K562 (cell line): Measurements from ENCODE around the gene BLOC1S4. TPM values are rescaled to one million over a fixed set of nuclear protein-coding genes. Genes with fewer than 3 reads are reported as not detected.

Source experiments
- CREB5 ChIP-seq: fragments of 250-450 bp; sonication (Bioruptor Pico); IDR thresholded peaks from 2 replicates; pipeline ENCODE4 v1.5.0; 2020; ENCODE audit warnings: mild to moderate bottlenecking
- DACH1 ChIP-seq: fragments of 450-650 bp; IDR thresholded peaks from 2 replicates; pipeline ENCODE4 v1.6.1; 2018; ENCODE audit not compliant: partially characterized antibody
- ESRRA ChIP-seq: fragments of 450-650 bp; IDR thresholded peaks from 2 replicates; pipeline ENCODE4 v1.6.1; 2014; ENCODE audit warnings: low read depth, mild to moderate bottlenecking, moderate library complexity, borderline replicate concordance
- FOSL1 ChIP-seq: fragments of 200-800 bp; sonication (Bioruptor generic); conservative IDR thresholded peaks from 2 replicates; pipeline ENCODE4 v1.6.1; 2016; ENCODE audit warnings: missing genetic modification characterization, missing compliant biosample characterization
- HNRNPH1 ChIP-seq: fragments of 200-400 bp; formaldehyde crosslinking; optimal IDR thresholded peaks from 2 replicates; pipeline ENCODE3; 2017; ENCODE audit warnings: low read depth, mild to moderate bottlenecking, low read length, moderate library complexity
- KDM5B ChIP-seq: fragments of 200-600 bp; sonication (generic); IDR thresholded peaks from 2 replicates; pipeline ENCODE4 v1.6.1; 2012; ENCODE audit warnings: low read depth, mild to moderate bottlenecking, moderate library complexity, low read length, control low read depth, inconsistent platforms; ENCODE audit not compliant: insufficient replicate concordance
- MCM5 ChIP-seq: fragments of 450-650 bp; IDR thresholded peaks from 2 replicates; pipeline ENCODE4 v1.6.1; 2016; ENCODE audit warnings: low read depth
- PPARD ChIP-seq: fragments of 250-450 bp; sonication (Bioruptor Pico); IDR thresholded peaks from 2 replicates; pipeline ENCODE4 v1.8.0; 2022; ENCODE audit warnings: inconsistent platforms, mild to moderate bottlenecking, moderate library complexity
- PURB ChIP-seq: sonication (generic); formaldehyde crosslinking; IDR thresholded peaks from 2 replicates; pipeline ENCODE4 v1.9.0; 2021; ENCODE audit warnings: low read depth, mild to moderate bottlenecking, missing genetic modification reagents
- RBBP5 ChIP-seq: fragments of 200-600 bp; sonication (generic); IDR thresholded peaks from 2 replicates; pipeline ENCODE4 v1.6.1; 2012; ENCODE audit warnings: borderline replicate concordance, mild to moderate bottlenecking, low read length, control low read depth, inconsistent platforms; ENCODE audit not compliant: insufficient read depth, poor library complexity, severe bottlenecking
- SAP30 ChIP-seq: fragments of 200-600 bp; sonication (generic); IDR thresholded peaks from 2 replicates; pipeline ENCODE4 v1.6.1; 2012; ENCODE audit warnings: borderline replicate concordance, low read depth, mild to moderate bottlenecking, moderate library complexity, low read length, control low read depth, inconsistent platforms; ENCODE audit not compliant: insufficient read depth, poor library complexity, severe bottlenecking
- SIN3A ChIP-seq, 2 experiments: fragments of 150-350 bp in 1 of 2; IDR thresholded peaks; 2 replicates each; pipeline ENCODE4 v1.6.1; 2011 to 2016; ENCODE audit warnings: borderline replicate concordance in 2 of 2, low read depth in 2 of 2, low read length in 2 of 2, mild to moderate bottlenecking in 2 of 2, moderate library complexity in 2 of 2; ENCODE audit not compliant: control insufficient read depth in 1 of 2
- TCF3 ChIP-seq: sonication (generic); formaldehyde crosslinking; IDR thresholded peaks from 2 replicates; pipeline ENCODE4 v1.4.0; 2020; ENCODE audit warnings: mild to moderate bottlenecking, missing genetic modification reagents
- ZNF232 ChIP-seq: sonication (generic); formaldehyde crosslinking; IDR thresholded peaks from 2 replicates; pipeline ENCODE4 v1.8.0; 2022; ENCODE audit warnings: mild to moderate bottlenecking, missing genetic modification reagents
- ZNF239 ChIP-seq: fragments of 250-450 bp; sonication (Bioruptor Pico); IDR thresholded peaks from 2 replicates; pipeline ENCODE4 v1.4.0; 2020; ENCODE audit warnings: mild to moderate bottlenecking
- ZNF408 ChIP-seq: fragments of 250-450 bp; sonication (Bioruptor Pico); IDR thresholded peaks from 2 replicates; pipeline ENCODE4 v1.4.0; 2020; ENCODE audit warnings: low read depth, mild to moderate bottlenecking, moderate library complexity
- ZNF589 ChIP-seq: fragments of 200-800 bp; sonication (Bioruptor generic); IDR thresholded peaks from 2 replicates; pipeline ENCODE4 v1.6.1; 2016; ENCODE audit warnings: low read depth, missing genetic modification characterization, missing compliant biosample characterization
- ZNF766 ChIP-seq: fragments of 200-800 bp; sonication (Bioruptor generic); conservative IDR thresholded peaks from 2 replicates; pipeline ENCODE4 v1.6.1; 2016; ENCODE audit warnings: missing genetic modification characterization, missing compliant biosample characterization
- polyA plus RNA-seq, 8 experiments: library from polyadenylated mRNA; depleted of rRNA in 4 of 8; stranded (reverse) in 5 of 8; unstranded in 3 of 8; fragments of >200 nt; fragmentation: Nextera tagmentation in 2 of 8; fragmentation: Illumina TruSeq in 1 of 8; extraction: Ambion mirVana in 2 of 8; extraction: Trizol in 1 of 8; gene quantifications; 2 replicates each; pipeline versions ENCODE4 v1.2.1 to v1.2.3, GENCODE V29; 2011 to 2014; ENCODE audit warnings: inconsistent platforms in 1 of 8, missing spikeins in 1 of 8
- total RNA-seq, 7 experiments: library from RNA; depleted of rRNA in 6 of 7; stranded (reverse); fragments of >200 nt in 6 of 7; fragmentation: Illumina TruSeq in 2 of 7; extraction: Trizol in 2 of 7; gene quantifications; 2 replicates each; pipeline versions ENCODE4 v1.2.1 to v1.2.3, GENCODE V29; 2011 to 2021; ENCODE audit warnings: low replicate concordance in 1 of 7
- TF ChIP-seq, protein P1 (sequence below), 3 experiments: IDR thresholded peaks in 2 of 3; conservative IDR thresholded peaks in 1 of 3; 2 replicates each; pipeline ENCODE4 v1.5.1; 2011 to 2012; ENCODE audit warnings: low read length in 3 of 3, mild to moderate bottlenecking in 3 of 3, control low read depth in 2 of 3, improper control_type of control experiment in 1 of 3, inconsistent platforms in 1 of 3, low read depth in 1 of 3, mixed read lengths in 1 of 3, moderate library complexity in 1 of 3; ENCODE audit not compliant: insufficient read depth in 2 of 3
- TF ChIP-seq, protein P2 (sequence below): fragments of 150-350 bp; conservative IDR thresholded peaks from 2 replicates; pipeline ENCODE4 v1.6.1; 2014; ENCODE audit warnings: low read length

BLOC1S4 gene
- total and polyA plus RNA-seq, 9 of the 15 experiments (the other 6 are each of a cell fraction or from before 2014, with no cell fraction given) = 3.1 to 31.6 (median 11.2) TPM

DNA sequence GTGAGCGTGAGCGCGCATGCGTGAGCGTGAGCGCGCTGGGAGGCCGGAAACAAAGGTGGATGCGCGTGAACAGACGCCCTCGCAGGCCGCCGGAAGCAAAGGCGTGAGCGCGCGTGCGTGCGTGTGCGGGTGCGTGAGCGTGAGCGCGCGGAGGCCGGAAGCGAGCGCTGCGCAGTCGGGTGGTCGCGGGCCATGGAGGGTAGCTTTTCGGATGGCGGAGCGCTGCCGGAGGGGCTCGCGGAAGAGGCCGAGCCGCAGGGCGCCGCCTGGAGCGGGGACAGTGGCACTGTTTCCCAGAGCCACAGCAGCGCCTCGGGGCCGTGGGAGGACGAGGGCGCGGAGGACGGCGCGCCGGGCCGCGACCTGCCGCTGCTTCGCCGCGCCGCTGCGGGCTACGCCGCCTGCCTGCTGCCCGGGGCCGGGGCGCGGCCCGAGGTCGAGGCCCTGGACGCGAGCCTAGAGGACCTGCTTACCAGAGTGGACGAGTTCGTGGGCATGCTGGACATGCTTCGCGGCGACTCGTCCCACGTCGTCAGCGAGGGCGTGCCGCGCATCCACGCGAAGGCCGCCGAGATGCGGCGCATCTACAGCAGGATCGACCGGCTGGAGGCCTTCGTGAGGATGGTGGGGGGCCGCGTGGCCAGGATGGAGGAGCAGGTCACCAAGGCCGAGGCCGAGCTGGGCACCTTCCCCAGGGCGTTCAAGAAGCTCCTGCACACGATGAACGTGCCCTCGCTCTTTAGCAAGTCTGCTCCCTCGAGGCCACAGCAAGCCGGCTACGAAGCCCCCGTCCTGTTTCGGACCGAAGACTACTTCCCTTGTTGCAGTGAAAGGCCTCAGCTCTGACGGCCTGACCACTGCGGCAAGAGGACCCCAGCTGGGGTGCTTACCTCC, at the start of gene BLOC1S4 (continued):
- TF ChIP-seq, protein P1, sequence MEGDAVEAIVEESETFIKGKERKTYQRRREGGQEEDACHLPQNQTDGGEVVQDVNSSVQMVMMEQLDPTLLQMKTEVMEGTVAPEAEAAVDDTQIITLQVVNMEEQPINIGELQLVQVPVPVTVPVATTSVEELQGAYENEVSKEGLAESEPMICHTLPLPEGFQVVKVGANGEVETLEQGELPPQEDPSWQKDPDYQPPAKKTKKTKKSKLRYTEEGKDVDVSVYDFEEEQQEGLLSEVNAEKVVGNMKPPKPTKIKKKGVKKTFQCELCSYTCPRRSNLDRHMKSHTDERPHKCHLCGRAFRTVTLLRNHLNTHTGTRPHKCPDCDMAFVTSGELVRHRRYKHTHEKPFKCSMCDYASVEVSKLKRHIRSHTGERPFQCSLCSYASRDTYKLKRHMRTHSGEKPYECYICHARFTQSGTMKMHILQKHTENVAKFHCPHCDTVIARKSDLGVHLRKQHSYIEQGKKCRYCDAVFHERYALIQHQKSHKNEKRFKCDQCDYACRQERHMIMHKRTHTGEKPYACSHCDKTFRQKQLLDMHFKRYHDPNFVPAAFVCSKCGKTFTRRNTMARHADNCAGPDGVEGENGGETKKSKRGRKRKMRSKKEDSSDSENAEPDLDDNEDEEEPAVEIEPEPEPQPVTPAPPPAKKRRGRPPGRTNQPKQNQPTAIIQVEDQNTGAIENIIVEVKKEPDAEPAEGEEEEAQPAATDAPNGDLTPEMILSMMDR (IDR thresholded peaks at IDR 0.05 in 2 of 3, conservative IDR thresholded peaks at IDR 0.05 in 1 of 3; ENCODE audit: insufficient read depth in 2 of 3, low read depth in 1 of 3, low read length in 3 of 3) = peak in 2 of 3 experiments; percentile 14 to 26; a peak in 2 of 6 replicates
- TF ChIP-seq SIN3A (IDR thresholded peaks at IDR 0.05; ENCODE audit: borderline replicate concordance in 2 of 2, control insufficient read depth in 1 of 2, low read depth in 2 of 2, low read length in 2 of 2) (peak in 1 of 2 experiments; percentile 62; a peak in 1 of 4 replicates), PPARD (CRISPR knock-in tag) (no peak), RBBP5 (peak; percentile 99), ZNF408 (no peak), TCF3 (CRISPR knock-in tag) (0 out of 2 replicates have a peak, but pooled peaks have one; percentile 7), MCM5 (no peak), ESRRA (no peak; the same call in 1 of the 2 replicates), ZNF589 (CRISPR knock-in tag) (peak; percentile 92), PURB (CRISPR knock-in tag) (no peak), FOSL1 (tag) (0 out of 2 replicates have a peak, but pooled peaks have one; percentile 8), ZNF766 (CRISPR knock-in tag) (peak; percentile 95), CREB5 (CRISPR knock-in tag) (no peak), ZNF232 (peak; percentile 36; the same call in 1 of the 2 replicates), DACH1 (no peak), KDM5B (peak; percentile 59), SAP30 (peak; percentile 70), HNRNPH1 (no peak), ZNF239 (no peak)
- TF ChIP-seq, protein P2, sequence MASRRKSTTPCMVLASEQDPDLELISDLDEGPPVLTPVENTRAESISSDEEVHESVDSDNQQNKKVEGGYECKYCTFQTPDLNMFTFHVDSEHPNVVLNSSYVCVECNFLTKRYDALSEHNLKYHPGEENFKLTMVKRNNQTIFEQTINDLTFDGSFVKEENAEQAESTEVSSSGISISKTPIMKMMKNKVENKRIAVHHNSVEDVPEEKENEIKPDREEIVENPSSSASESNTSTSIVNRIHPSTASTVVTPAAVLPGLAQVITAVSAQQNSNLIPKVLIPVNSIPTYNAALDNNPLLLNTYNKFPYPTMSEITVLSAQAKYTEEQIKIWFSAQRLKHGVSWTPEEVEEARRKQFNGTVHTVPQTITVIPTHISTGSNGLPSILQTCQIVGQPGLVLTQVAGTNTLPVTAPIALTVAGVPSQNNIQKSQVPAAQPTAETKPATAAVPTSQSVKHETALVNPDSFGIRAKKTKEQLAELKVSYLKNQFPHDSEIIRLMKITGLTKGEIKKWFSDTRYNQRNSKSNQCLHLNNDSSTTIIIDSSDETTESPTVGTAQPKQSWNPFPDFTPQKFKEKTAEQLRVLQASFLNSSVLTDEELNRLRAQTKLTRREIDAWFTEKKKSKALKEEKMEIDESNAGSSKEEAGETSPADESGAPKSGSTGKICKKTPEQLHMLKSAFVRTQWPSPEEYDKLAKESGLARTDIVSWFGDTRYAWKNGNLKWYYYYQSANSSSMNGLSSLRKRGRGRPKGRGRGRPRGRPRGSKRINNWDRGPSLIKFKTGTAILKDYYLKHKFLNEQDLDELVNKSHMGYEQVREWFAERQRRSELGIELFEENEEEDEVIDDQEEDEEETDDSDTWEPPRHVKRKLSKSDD = no peak
